DND-41 (cell line): Measurements from ENCODE around the gene SRP68.

Experiments used
- ATAC-seq: fragments of 200-7000 bp; cut with Tn5 transposase; 3 replicates; pipeline ENCODE4 v1.9.1; 2021; ENCODE audit warnings: low read depth; ENCODE audit not compliant: insufficient read depth
- DNase-seq: peaks from one replicate; pipeline ENCODE4 v3.0.0-alpha.2; 2020
- H2AFZ ChIP-seq: 2 replicates; pipeline ENCODE4 v1.6.0; 2012; ENCODE audit warnings: low read depth, low read length
- H3K27ac ChIP-seq: 2 replicates; pipeline ENCODE4 v1.5.1; 2012; ENCODE audit warnings: low read length, inconsistent platforms
- H3K27me3 ChIP-seq: fragments of 200-600 bp; sonication (generic); 2 replicates; pipeline ENCODE4 v1.6.0; 2012; ENCODE audit warnings: low read length, mild to moderate bottlenecking, inconsistent platforms; ENCODE audit not compliant: insufficient read depth, poor library complexity
- H3K36me3 ChIP-seq: 2 replicates; pipeline ENCODE4 v1.5.1; 2012; ENCODE audit warnings: low read length, inconsistent platforms; ENCODE audit not compliant: insufficient read depth
- H3K4me1 ChIP-seq: 2 replicates; pipeline ENCODE4 v1.5.1; 2012; ENCODE audit warnings: mild to moderate bottlenecking, low read length; ENCODE audit not compliant: insufficient read depth
- H3K4me2 ChIP-seq: 2 replicates; pipeline ENCODE4 v1.6.0; 2012; ENCODE audit warnings: mild to moderate bottlenecking, moderate library complexity, low read length, inconsistent platforms; ENCODE audit not compliant: insufficient read depth
- H3K4me3 ChIP-seq, 2 experiments: fragments of 200-600 bp in 1 of 2; shearing (Covaris generic) in 1 of 2; 2 replicates each; pipeline ENCODE4 v1.5.1; 2012 to 2016; ENCODE audit warnings: inconsistent platforms in 2 of 2, low read length in 2 of 2, mild to moderate bottlenecking in 2 of 2, low read depth in 1 of 2, moderate library complexity in 1 of 2
- H3K79me2 ChIP-seq: 2 replicates; pipeline ENCODE4 v1.6.0; 2012; ENCODE audit warnings: low read length, inconsistent platforms; ENCODE audit not compliant: insufficient read depth
- H3K9ac ChIP-seq: 2 replicates; pipeline ENCODE4 v1.6.0; 2012; ENCODE audit warnings: low read depth, mild to moderate bottlenecking, inconsistent platforms, low read length, moderate library complexity
- H3K9me3 ChIP-seq: 2 replicates; pipeline ENCODE4 v1.5.1; 2012; ENCODE audit warnings: low read length, moderate library complexity, mild to moderate bottlenecking, inconsistent platforms; ENCODE audit not compliant: insufficient read depth, severe bottlenecking
- H4K20me1 ChIP-seq: 2 replicates; pipeline ENCODE4 v1.6.0; 2012; ENCODE audit warnings: low read length; ENCODE audit not compliant: insufficient read depth
- CTCF ChIP-seq: IDR thresholded peaks from 2 replicates; pipeline ENCODE4 v1.5.1; 2012; ENCODE audit warnings: borderline replicate concordance, low read length, moderate library complexity, mild to moderate bottlenecking; ENCODE audit not compliant: poor library complexity, severe bottlenecking; ENCODE audit errors: extremely low read depth
- EZH2 ChIP-seq: IDR thresholded peaks from 3 replicates; pipeline ENCODE4 v1.6.1; 2012; ENCODE audit warnings: borderline replicate concordance, low read depth, mild to moderate bottlenecking, moderate library complexity, low read length, inconsistent platforms; ENCODE audit not compliant: severe bottlenecking

Gene SRP68

GRCh38 chr17:76088868-76089576, 16.7 kb upstream of the SRP68 start:
- no peak for TF ChIP-seq CTCF
- no peak for TF ChIP-seq EZH2
- ATAC-seq = no peak
- H3K36me3 ChIP-seq = peaks cover 96% of the 10 kb centered on the region

GRCh38 chr17:76088041-76088867, 15.9 kb upstream of the SRP68 start:
- Histone ChIP-seq H3K27me3 (no peaks in the 10 kb centered on the region), H3K4me1 (no peaks in the 10 kb centered on the region), H3K9ac (no peak overlapping the region), H3K4me2 (no peak overlapping the region), H3K79me2 (no peaks in the 10 kb centered on the region), H3K27ac (no peak overlapping the region), H4K20me1 (no peaks in the 10 kb centered on the region), H3K9me3 (no peaks in the 10 kb centered on the region), H3K4me3 (no peak overlapping the region), H3K36me3 (peaks cover 96% of the 10 kb centered on the region), H2AFZ (no peak overlapping the region)
- ATAC-seq (0 out of 3 replicates have a peak, but pooled peaks have one; percentile 36), DNase-seq (no peak)
- TF ChIP-seq CTCF = peak; percentile 37
- TF ChIP-seq EZH2 = no peak

More at GRCh38 chr17:76088868-76089576, 16.7 kb upstream of the SRP68 start:
- Histone ChIP-seq H3K4me2 (no peak overlapping the region), H3K27me3 (no peaks in the 10 kb centered on the region), H2AFZ (no peak overlapping the region), H3K9ac (no peak overlapping the region), H3K79me2 (no peaks in the 10 kb centered on the region), H3K4me1 (no peaks in the 10 kb centered on the region), H3K27ac (no peak overlapping the region), H3K4me3 (no peak overlapping the region), H3K9me3 (no peaks in the 10 kb centered on the region), H4K20me1 (no peaks in the 10 kb centered on the region)
- DNase-seq = no peak

- no peak overlapping the region for H3K27ac ChIP-seq
- no peak overlapping the region for H3K4me3 ChIP-seq
- TF ChIP-seq EZH2 = no peak
- no peaks in the 10 kb centered on the region for H3K9me3 ChIP-seq
- DNase-seq (no peak), ATAC-seq (no peak)
- no peaks in the 10 kb centered on the region for H3K4me1 ChIP-seq
- no peak overlapping the region for H3K4me2 ChIP-seq
- H4K20me1 ChIP-seq = no peaks in the 10 kb centered on the region
- no peak overlapping the region for H2AFZ ChIP-seq
- H3K27me3 ChIP-seq = no peaks in the 10 kb centered on the region
- H3K36me3 ChIP-seq = peaks cover 95% of the 10 kb centered on the region
- no peak overlapping the region for H3K9ac ChIP-seq
- no peaks in the 10 kb centered on the region for H3K79me2 ChIP-seq
Measured at GRCh38 chr17:76087531-76087930, 15.2 kb upstream of the SRP68 start.

- H3K9me3 ChIP-seq = no peaks in the 10 kb centered on the region
- no peaks in the 10 kb centered on the region for H3K27me3 ChIP-seq
- H3K79me2 ChIP-seq = no peaks in the 10 kb centered on the region
- no peak overlapping the region for H3K4me3 ChIP-seq
- DNase-seq (no peak), ATAC-seq (no peak)
- peaks cover 86% of the 10 kb centered on the region for H3K36me3 ChIP-seq
- no peak overlapping the region for H3K27ac ChIP-seq
- no peak overlapping the region for H2AFZ ChIP-seq
- H3K4me2 ChIP-seq = no peak overlapping the region
- TF ChIP-seq EZH2 (no peak), CTCF (no peak)
- H3K4me1 ChIP-seq = no peaks in the 10 kb centered on the region
- H4K20me1 ChIP-seq = no peaks in the 10 kb centered on the region; the same call in 1 of the 2 replicates
- H3K9ac ChIP-seq = no peak overlapping the region
Measured at GRCh38 chr17:76086384-76086783, 14.1 kb upstream of the SRP68 start.
